BE2C (cell line): Measurements from ENCODE around the gene TMEM167A.

ENCODE experiments used
- DNase-seq: peaks from one replicate; pipeline ENCODE4 v3.0.0-alpha.2; 2020
- H3K27me3 ChIP-seq: fragments of 250-450 bp; sonication (Bioruptor Pico); 2 replicates; pipeline ENCODE4 v1.5.1; 2020; ENCODE audit warnings: mild to moderate bottlenecking
- H3K36me3 ChIP-seq: fragments of 250-450 bp; sonication (Bioruptor Pico); 2 replicates; pipeline ENCODE4 v1.5.1; 2020; ENCODE audit warnings: mild to moderate bottlenecking
- H3K4me1 ChIP-seq: fragments of 250-450 bp; sonication (Bioruptor Pico); 2 replicates; pipeline ENCODE4 v1.5.1; 2020
- H3K4me3 ChIP-seq: 2 replicates; pipeline ENCODE4 v1.5.1; 2011; ENCODE audit warnings: low read depth, low read length
- H3K9me3 ChIP-seq: fragments of 250-450 bp; sonication (Bioruptor Pico); 2 replicates; pipeline ENCODE4 v1.5.1; 2020
- CTCF ChIP-seq: IDR thresholded peaks from 2 replicates; pipeline ENCODE4 v1.5.1; 2012; ENCODE audit warnings: mild to moderate bottlenecking, low read depth, low read length

The TMEM167A gene

GRCh38 chr5:83066548-83067110 is 10.6 kb downstream of the TMEM167A start:
- H3K36me3 ChIP-seq: peaks cover 7% of the 10 kb centered on the region
- no peak for DNase-seq
- no peak for TF ChIP-seq CTCF
- no peaks in the 10 kb centered on the region for H3K9me3 ChIP-seq
- H3K4me3 ChIP-seq: no peak overlapping the region
- H3K4me1 ChIP-seq: peaks cover 2% of the 10 kb centered on the region; the same call in 1 of the 2 replicates
- H3K27me3 ChIP-seq: no peaks in the 10 kb centered on the region

DNA sequence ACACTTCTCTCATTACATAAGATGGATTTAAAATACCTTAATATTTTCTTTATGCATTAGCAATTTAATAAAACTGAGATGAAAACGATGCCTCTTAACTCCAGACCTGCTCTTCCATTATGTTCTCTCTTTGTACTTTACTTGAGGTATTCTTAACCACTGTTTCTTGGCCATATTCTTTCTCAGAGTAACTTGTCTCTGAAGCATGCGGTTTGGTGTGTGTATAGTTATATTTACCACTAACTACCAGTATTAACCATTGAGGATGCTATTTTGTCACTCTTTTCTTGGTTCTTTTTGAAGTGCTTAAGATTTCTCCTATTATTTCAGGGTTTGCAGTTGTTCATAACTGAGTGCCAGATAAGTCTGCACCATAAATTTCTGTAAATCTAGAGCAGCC is 17.9 kb downstream of the TMEM167A start:
- no peaks in the 10 kb centered on the region for H3K9me3 ChIP-seq
- no peak for DNase-seq
- H3K36me3 ChIP-seq: peaks cover 27% of the 10 kb centered on the region
- H3K27me3 ChIP-seq: no peaks in the 10 kb centered on the region
- H3K4me1 ChIP-seq: peaks cover 28% of the 10 kb centered on the region
- H3K4me3 ChIP-seq: no peak overlapping the region
- no peak for TF ChIP-seq CTCF

DNA sequence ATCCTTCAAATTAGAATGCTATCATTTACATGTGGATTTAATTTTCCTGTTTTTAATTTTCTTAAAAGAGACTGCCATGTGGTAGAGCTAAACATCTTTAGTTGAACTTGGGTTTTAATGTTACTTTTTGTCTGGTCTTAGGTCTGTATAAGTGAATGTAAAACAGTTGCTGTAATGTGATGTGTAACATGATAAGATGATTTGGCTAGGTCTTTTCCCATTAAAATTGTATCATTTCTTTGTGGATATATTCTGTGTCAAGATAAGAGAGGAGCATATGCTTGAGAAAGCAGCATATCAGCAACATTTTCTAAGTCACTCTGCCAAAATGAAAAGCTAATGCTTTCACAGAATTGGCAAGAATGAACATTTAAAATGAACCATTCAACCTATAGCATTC is 18.5 kb downstream of the TMEM167A start:
- Histone ChIP-seq H3K27me3 (no peaks in the 10 kb centered on the region), H3K36me3 (peaks cover 31% of the 10 kb centered on the region), H3K9me3 (no peaks in the 10 kb centered on the region), H3K4me3 (no peak overlapping the region), H3K4me1 (peaks cover 28% of the 10 kb centered on the region)
- no peak for DNase-seq
- no peak for TF ChIP-seq CTCF

GRCh38 chr5:83055166-83055565 is 22.0 kb downstream of the TMEM167A start:
- Histone ChIP-seq H3K4me3 (no peak overlapping the region), H3K27me3 (no peaks in the 10 kb centered on the region), H3K36me3 (peaks cover 20% of the 10 kb centered on the region), H3K9me3 (no peaks in the 10 kb centered on the region), H3K4me1 (peaks cover 28% of the 10 kb centered on the region)
- no peak for TF ChIP-seq CTCF
- DNase-seq: no peak

DNA sequence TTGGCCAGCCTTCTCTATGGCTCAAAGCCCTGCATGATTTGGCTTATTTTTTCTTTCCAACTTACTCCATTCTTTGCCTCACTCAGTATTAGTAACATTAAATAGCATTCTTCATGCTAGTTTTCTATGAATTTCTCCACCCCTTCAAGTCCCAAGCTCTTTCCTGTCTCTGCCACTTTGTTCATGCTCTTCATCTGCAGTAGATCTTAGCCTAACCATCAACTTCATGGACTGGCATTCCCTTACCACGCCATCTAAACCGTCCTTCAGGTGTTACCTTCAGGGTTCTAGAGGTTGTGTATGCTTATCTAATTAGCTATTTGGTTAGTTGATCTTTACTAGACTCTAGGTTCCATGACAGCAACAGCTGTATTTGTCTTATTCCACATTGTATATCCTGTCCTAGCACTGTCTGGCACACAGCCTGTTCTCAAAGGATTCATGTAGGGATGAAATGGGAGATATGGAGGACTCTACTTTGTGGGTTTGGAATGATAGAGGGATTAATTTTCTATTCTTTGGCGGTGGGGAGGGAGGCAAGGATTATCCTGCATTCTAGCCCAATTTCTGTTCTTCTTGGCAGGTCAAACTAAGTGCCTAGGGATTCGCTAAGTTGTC is 26.4 kb downstream of the TMEM167A start:
- TF ChIP-seq CTCF: no peak
- Histone ChIP-seq H3K4me3 (no peak overlapping the region), H3K36me3 (peaks cover 12% of the 10 kb centered on the region), H3K9me3 (no peaks in the 10 kb centered on the region), H3K27me3 (no peaks in the 10 kb centered on the region), H3K4me1 (peaks cover 5% of the 10 kb centered on the region)
- DNase-seq: no peak

- no peak for DNase-seq
- no peak for TF ChIP-seq CTCF
- no peak overlapping the region for H3K4me3 ChIP-seq
Observed at GRCh38 chr5:83049370-83049885, 27.8 kb downstream of the TMEM167A start.

More at GRCh38 chr5:83049370-83049885, 27.8 kb downstream of the TMEM167A start:
- Histone ChIP-seq H3K9me3 (no peaks in the 10 kb centered on the region), H3K27me3 (no peaks in the 10 kb centered on the region), H3K4me1 (peaks cover 11% of the 10 kb centered on the region), H3K36me3 (peaks cover 9% of the 10 kb centered on the region)
